ENCODE measurements around the gene AURKAIP1.
"Not testable (repeated sequence)": the region's sequence is repeated elsewhere in the genome, so short reads cannot be mapped to it uniquely, and the experiment has no call there.

Gene AURKAIP1

DNA sequence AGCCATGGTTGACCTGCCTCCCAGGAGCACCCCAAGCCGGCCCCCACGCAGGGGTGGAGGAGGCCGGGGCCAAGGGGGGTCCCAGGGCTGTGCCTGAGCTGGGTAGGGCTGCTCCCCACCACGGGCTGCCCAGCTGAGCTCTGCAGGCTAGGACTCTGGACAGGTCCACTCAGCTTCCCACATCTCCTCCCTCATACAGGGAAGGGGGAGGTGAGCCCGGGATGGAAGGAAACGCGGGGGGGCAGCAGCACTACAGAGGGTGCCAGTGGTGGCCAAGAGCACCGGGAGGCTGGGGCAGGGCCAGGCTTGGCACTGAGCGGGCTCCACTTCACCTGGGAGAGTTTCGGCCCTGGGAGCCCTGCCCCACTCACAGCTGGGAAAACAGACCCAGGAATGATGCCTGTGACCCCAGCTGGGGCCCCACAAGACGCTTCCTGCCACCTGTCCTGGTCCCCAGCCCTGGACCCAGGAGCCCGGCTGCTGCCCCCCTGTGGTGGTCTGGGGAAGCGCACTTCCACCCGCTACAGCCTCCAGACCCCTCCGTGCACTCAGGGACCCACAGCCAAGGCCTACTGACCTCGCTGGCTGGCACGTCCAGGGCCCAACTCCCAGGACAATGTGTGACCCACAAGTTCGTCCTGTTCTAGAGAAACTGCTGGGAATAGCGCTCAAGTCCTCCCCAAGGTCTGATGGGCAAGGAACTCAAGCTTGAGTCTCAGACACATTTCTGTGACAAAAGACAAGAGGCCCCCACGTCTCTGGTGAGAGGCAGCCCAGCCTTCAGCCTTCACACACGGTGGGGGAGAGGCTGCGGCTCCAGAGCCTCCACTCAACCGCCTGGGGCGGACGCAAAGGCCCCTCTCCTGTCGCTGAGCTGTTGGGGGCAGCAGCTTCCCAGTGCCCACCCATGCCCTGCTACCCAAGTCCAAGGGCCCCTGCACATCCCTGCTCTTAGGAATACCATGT lies 3.0 kb downstream of the AURKAIP1 start:
- DNase-seq (ENCODE audit: low spot score), result peak; percentile 91
- TF ChIP-seq, protein P1, sequence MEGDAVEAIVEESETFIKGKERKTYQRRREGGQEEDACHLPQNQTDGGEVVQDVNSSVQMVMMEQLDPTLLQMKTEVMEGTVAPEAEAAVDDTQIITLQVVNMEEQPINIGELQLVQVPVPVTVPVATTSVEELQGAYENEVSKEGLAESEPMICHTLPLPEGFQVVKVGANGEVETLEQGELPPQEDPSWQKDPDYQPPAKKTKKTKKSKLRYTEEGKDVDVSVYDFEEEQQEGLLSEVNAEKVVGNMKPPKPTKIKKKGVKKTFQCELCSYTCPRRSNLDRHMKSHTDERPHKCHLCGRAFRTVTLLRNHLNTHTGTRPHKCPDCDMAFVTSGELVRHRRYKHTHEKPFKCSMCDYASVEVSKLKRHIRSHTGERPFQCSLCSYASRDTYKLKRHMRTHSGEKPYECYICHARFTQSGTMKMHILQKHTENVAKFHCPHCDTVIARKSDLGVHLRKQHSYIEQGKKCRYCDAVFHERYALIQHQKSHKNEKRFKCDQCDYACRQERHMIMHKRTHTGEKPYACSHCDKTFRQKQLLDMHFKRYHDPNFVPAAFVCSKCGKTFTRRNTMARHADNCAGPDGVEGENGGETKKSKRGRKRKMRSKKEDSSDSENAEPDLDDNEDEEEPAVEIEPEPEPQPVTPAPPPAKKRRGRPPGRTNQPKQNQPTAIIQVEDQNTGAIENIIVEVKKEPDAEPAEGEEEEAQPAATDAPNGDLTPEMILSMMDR (IDR thresholded peaks at IDR 0.05; ENCODE audit: borderline replicate concordance, control extremely low read depth, extremely low read depth, insufficient read depth, missing control alignments), result peak; percentile 77
- in situ Hi-C loops (cut with MboI; ENCODE audit: low sequenced_read_pairs, unreplicated experiment), result no loop called here

DNA sequence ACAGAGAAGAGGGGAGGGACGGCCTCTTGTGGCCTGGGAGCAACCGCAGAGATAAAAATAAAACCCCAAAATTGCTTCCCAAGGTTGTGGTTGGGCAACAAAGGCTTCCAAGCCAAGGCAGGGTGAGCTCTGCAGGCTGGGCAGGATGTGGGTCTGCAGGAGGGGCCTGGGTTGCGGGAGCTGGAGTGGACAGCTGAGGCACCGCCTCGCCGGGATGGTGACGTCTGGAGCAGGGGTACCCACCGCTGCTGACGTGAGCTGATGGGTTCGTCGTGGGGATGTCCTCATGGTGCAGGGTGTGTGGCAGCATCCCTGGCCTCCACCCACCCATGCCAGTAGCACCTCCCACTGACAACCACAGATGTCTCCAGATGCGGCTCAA lies 3.7 kb downstream of the AURKAIP1 start:
- TF ChIP-seq, protein P1 (IDR thresholded peaks at IDR 0.05; ENCODE audit: borderline replicate concordance, control extremely low read depth, extremely low read depth, insufficient read depth, missing control alignments), result no peak
- in situ Hi-C loops (cut with MboI; ENCODE audit: low sequenced_read_pairs, unreplicated experiment), result no loop called here
- no peak for DNase-seq (ENCODE audit: low spot score)

DNA sequence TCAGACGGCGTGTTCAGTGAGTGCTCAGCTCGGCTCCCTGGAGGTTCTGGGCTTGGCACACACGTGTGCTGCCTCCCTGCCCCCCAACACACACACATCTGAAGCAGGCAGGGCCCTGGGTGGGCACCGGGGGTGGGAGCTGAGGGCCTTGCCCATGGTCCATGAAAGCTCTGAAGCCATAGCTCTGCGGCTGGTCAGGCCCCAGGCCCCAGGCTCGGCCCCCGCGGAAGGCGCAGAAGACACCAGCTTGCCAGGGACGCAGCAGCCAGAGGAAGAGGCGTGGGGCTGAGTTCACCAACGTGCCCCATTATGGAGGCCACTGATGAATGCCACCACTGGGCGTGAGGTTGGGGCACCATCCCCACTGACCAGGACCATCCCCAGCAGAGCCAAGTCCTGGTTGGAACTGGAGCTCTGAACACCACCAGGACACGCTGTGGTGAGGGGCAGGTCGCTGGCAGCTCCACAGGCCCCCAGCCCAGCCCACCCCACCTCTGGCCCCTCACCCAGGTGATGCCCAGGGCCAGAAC lies 4.2 kb downstream of the AURKAIP1 start:
- no peak for DNase-seq (ENCODE audit: low spot score)
- in situ Hi-C loops (cut with MboI; ENCODE audit: low sequenced_read_pairs, unreplicated experiment), result no loop called here
- TF ChIP-seq, protein P1 (IDR thresholded peaks at IDR 0.05; ENCODE audit: borderline replicate concordance, control extremely low read depth, extremely low read depth, insufficient read depth, missing control alignments), result no peak

DNA sequence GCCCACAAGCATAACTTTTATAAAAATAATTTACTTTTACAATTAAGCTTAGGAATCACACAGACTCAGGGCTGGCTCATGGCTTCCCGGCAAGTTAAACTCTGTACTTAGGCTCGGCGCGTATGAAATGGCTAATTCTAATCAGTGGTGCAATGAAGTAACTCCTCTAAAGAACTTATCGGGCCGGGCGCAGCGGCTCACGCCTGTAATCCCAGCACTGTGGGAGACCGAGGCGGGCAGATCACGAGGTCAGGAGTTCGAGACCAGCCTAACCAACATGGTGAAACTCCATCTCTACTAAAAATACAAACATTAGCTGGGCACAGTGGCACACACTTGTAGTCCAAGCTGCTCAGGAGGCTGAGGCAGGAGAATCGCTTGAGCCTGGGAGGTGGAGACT lies 4.9 kb downstream of the AURKAIP1 start:
- DNase-seq (ENCODE audit: low spot score); in situ Hi-C loops (cut with MboI; ENCODE audit: low sequenced_read_pairs, unreplicated experiment): not testable (repeated sequence)

DNA sequence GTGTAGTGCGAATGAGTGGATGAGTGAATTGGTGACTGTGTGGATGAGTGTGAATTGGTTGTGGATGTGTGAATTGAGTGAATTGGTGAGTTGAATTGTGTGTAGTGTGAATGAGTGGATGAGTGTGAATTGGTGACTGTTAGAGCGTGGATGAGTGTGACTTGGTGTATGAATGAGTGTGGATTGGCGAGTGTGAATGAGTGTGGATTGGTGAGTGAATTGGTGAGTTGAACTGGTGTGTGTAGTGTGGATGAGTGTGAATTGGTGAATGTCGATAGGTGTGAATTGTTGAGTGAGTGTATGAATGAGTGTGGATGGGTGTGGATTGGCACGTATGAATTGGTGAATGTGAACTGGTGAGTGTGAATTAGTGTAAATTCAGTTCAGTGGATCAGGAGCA lies 7.7 kb downstream of the AURKAIP1 start:
- TF ChIP-seq, protein P1 (IDR thresholded peaks at IDR 0.05; ENCODE audit: borderline replicate concordance, control extremely low read depth, extremely low read depth, insufficient read depth, missing control alignments), result no peak
- no peak for DNase-seq (ENCODE audit: low spot score)
- in situ Hi-C loops (cut with MboI; ENCODE audit: low sequenced_read_pairs, unreplicated experiment), result no loop called here

DNA sequence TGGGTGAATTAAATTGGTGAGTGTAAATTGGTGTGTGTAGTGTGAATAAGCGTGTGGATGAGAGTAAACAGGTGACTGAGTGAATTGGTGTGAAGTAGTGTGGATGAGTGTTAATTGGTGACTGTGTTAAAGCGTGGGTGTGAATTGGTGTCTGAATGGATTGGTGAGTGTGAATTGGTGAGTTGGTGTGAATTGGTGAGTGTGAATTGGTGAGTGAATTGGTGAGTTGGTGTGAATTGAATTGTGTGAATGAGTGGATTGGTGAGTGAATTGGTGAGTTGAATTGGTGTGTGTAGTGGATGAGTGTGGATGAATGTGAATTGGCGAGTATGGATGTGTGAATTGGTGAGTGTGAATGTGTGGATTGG lies 8.3 kb downstream of the AURKAIP1 start:
- in situ Hi-C loops (cut with MboI; ENCODE audit: low sequenced_read_pairs, unreplicated experiment), result no loop called here
- no peak for DNase-seq (ENCODE audit: low spot score)
- TF ChIP-seq, protein P1 (IDR thresholded peaks at IDR 0.05; ENCODE audit: borderline replicate concordance, control extremely low read depth, extremely low read depth, insufficient read depth, missing control alignments), result no peak
